ENCODE data around the gene PLPP1.
A peak's percentile ranks its signal among the peaks of the same experiment; 100 is the strongest.

PLPP1 gene

DNA sequence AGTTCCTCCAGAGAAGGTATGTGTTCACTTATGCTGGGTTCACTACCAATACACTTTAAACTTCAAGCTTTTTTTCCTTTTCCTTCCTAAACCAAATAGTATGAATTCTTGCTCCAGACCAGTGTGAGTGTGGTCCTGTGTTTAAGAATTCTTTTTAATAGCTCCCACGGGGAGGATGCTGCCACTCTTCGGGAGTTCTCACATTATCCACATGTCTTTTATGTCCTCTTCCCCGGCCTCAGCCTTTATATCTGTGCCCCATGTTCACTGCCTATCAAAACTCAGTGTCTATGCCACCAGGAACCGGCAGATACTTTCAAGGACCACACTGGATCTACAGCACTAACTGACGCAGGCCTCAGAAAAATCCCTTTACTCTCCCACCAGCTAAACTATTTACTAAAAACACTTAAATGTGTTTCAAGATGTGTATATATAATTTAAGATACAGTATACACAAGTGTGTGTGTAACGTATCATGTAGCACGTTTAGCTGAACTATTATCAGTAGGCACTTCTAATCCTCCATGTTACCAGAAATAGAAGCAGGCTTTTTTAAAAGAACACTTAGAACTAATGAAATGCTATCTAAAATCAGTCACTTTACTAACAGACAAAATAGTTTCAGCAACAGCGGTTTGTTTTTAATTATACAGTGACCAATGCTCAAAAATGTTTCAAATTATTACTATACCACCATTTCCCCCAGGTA lies 88.0 kb downstream of the PLPP1 start:
- DNase-seq (ENCODE audit: low spot score): no peak

DNA sequence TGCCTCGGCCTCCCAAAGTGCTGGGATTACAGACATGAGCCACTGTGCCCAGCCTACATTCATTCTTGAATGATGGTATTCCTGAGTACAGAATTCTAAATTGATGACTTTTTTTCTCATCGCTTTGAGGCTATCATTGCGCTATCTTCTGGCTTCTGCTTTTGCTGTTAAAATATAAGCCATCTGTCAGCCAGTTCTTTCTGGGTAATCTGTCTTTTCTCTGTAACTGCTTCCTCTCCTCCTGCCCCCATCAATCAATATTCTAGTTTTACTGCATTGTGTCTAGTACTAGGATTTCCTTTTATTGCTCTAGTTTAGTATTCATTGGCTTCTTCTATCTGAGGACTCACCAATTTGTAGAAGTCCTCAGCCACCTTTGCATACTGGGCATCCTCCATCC lies 89.0 kb downstream of the PLPP1 start:
- no peak for DNase-seq (ENCODE audit: low spot score)

DNA sequence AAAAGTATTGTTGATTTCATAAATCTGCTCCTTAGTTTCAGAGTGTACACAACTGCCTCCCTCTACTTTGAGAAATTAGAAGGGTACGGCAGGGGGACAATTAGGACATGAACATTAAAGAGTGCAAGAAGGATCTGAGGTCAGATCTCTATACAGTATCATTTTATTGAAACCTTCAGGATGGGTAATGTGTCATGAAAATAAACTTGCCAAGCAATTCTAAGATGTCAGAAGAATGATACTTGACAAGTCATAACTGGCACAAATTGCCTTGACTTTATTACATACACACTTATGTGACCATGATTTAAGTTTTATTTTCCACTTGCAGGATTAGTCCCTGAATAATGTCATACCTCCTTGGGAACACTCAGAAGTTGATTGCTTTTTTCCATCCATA lies 92.8 kb downstream of the PLPP1 start:
- no peak for DNase-seq (ENCODE audit: low spot score)

- DNase-seq (ENCODE audit: low spot score): peak; percentile 42
Observed at GRCh38 chr5:55441107-55441771, 93.5 kb downstream of the PLPP1 start.

DNA sequence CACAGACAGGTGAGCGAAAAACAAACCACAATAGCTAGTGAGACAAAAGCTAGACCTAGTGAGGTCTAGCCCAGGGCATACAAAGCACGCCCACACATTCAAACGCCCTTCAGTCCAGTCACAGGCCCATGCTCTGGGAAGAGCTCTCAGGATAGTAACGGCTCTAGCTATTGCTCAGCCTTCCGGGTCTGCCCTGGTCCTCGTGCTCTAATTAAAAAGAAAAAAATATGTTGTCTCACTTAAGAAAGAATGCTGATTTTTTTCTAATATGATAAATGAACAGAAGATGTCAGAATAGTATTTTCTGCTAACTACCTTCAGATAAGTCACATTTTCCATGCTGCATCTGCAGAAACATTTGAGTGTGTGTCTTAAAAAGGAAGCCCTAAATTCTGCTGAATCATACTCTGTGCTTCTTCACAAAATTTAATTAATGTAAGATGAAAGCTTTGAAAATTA lies 94.5 kb downstream of the PLPP1 start:
- no peak for DNase-seq (ENCODE audit: low spot score)

GRCh38 chr5:55438998-55439397 lies 95.8 kb downstream of the PLPP1 start:
- DNase-seq (ENCODE audit: low spot score): peak; percentile 67

- DNase-seq (ENCODE audit: low spot score): no peak
Observed at GRCh38 chr5:55437859-55438206, 96.9 kb downstream of the PLPP1 start.

- DNase-seq (ENCODE audit: low spot score): no peak
Observed at GRCh38 chr5:55437452-55437851, 97.3 kb downstream of the PLPP1 start.

DNA sequence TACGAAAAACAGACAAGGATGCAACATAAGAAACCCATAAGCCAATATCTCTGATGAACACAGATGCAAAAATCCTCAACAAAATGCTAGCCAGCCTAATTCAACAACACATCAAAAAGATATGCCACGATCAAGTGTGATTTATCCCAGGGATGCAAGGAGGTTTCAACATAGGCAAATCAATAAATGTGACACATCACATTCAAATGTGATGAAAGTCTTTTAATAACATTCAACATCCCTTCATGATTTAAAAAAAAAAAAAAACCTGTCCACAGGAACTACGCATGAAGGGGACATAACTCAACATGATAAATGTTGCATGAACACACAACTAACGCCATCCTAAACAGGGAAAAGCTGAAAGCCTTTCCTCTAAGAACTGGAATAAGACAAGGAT lies 102.2 kb downstream of the PLPP1 start:
- no peak for DNase-seq (ENCODE audit: low spot score)

DNA sequence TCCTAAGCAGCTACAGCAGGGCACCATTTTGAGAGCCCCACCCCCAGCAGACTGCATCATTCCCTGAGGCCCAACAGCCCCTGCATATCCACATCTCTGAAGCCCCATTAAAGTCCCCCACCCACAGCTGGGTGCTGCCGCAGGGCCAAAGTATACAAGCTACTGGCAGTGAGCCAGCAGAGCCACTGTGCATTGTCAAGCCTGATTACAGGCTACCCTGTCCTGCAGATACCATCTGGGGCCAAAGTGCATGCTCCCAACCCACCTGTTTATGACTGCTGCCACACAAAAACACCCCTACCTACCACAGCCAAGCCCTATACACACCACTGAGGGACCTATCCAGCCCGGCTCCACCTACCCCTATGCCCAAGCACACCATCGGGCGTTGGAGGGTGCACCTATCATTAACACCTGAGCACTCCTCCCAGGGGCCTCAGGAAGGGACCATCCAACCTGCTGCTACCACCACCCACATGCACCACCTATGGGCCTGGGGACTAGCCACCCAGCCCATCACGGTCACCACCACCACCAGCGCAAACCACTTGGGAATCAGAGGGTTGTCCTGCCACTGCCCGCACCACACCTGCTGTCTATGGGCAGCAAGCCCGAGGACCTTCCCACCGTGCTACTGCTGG lies 105.0 kb downstream of the PLPP1 start:
- no peak for DNase-seq (ENCODE audit: low spot score)

GRCh38 chr5:55429221-55429612 lies 105.5 kb downstream of the PLPP1 start:
- no peak for DNase-seq (ENCODE audit: low spot score)

GRCh38 chr5:55427157-55427556 lies 107.6 kb downstream of the PLPP1 start:
- peak; percentile 42 for DNase-seq (ENCODE audit: low spot score)

DNA sequence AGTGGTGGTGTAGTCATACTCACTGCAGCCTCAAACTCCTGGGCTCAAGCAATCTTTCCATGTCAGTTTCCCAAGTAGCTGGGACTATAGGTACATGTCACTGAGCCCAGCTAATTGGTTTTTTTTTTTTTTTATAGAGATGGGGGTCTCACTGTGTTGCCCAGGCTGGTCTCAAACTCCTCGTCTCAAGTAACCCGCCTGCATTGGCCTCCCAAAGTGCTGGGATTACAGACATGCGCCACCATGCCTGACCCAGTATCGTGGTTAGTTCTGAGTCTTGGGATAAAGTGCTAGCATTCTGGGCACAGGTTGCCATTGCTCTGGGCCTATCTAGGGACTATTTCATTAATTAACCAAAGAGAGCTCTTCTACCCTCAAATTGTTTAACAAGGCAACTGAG lies 108.3 kb downstream of the PLPP1 start:
- DNase-seq (ENCODE audit: low spot score): no peak

DNA sequence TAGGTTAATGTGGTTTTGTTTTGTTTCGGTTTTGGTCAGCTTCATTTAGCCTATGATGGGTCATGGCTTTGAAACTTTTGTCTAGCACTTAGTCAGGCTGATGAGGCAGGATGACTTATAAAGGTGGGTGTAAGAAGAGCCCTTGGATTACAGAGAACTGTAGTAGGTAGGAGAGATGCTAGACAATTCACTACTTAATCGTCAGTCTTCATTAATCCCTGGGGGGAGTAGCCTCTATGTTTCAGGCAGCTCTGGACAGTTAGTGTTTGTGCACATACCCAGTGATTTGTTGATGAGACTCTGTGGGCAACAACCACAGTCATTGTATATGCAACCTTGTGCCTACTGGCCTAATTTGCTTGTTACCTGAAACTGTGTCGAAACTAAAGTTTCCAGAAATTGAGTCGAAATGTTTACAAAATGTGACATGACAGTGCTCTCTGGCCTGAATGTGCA lies 113.7 kb downstream of the PLPP1 start:
- no peak for DNase-seq (ENCODE audit: low spot score)

GRCh38 chr5:55418994-55419968 lies 115.5 kb downstream of the PLPP1 start:
- no peak for DNase-seq (ENCODE audit: low spot score)

DNA sequence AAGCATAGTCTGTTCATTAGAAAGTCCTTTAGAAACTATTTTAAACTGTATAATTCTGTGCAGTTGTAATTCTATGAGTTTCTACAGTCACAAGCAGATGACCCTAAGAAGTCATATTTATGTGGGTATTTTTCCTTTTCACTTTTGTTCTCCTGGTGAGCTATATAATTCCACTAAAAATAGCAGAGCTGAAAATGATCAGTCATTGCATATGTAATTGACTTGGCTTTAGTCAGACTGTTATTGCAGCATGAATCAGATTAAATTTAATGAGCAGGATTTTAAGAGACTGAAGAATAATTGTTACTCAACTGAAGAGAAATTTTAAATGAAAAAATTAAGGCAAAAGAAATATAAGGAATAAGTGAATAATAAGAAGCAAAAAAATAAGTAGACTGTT lies 118.5 kb downstream of the PLPP1 start:
- DNase-seq (ENCODE audit: low spot score): no peak

GRCh38 chr5:55415071-55415470 lies 119.7 kb downstream of the PLPP1 start:
- DNase-seq (ENCODE audit: low spot score): no peak

- DNase-seq (ENCODE audit: low spot score): no peak
Observed at GRCh38 chr5:55413644-55414043, 121.1 kb downstream of the PLPP1 start.

- DNase-seq (ENCODE audit: low spot score): no peak
Observed at GRCh38 chr5:55411876-55412275, 122.9 kb downstream of the PLPP1 start.

DNA sequence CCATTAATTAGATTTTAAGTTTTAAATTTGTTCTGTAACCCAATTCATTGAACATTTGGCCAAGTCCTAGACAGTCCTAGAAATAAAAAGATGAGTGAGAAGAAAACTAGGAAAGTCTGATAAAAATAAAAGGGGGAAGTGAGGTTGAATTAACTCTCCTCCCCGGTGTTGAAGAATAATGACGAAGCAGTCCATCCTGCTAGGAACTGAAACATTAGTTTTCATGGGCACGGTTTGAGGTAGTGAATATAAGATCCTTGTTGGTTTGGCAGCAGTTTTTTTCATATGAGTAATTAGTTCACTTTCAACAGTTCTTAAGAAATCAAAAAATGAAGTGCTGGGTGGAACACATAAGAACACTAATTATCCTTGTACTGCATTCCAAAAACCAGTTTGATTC lies 123.9 kb downstream of the PLPP1 start:
- DNase-seq (ENCODE audit: low spot score): peak; percentile 33

GRCh38 chr5:55409775-55410174 lies 125.0 kb downstream of the PLPP1 start:
- DNase-seq (ENCODE audit: low spot score): no peak

DNA sequence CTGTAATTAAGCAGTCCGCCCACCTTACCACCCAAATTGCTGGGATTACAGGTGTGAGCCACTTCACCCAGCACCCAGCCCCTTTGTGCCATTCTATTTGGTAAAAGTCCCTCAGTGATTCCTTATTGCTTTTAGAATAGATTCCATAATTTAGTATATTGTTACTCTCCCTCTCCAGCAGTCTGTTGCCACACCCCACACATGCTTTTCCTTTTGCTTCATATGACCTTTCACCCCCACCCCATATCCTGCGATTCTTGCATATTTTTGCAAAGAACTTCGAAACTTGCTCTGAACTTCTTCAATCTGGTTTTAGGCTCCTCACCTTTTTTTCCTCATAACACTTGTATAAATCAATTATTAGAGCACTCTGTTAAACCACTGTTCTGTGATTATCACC lies 126.8 kb downstream of the PLPP1 start:
- DNase-seq (ENCODE audit: low spot score): no peak
